H1 (cell line): Measurements from ENCODE around the gene ECE2. TPM values are rescaled to one million over a fixed set of nuclear protein-coding genes. Genes with fewer than 3 reads are reported as not detected.
A peak's percentile ranks its signal among the peaks of the same experiment; 100 is the strongest.

Experiments
- E2F6 ChIP-seq: IDR thresholded peaks from 2 replicates; pipeline ENCODE4 v1.6.1; 2012; ENCODE audit warnings: inconsistent platforms
- KDM4A ChIP-seq: IDR thresholded peaks from one replicate; pipeline ENCODE4 v1.7.1; 2012; ENCODE audit warnings: low read depth, mild to moderate bottlenecking, moderate library complexity, low read length, inconsistent platforms; ENCODE audit not compliant: severe bottlenecking
- POLR2A ChIP-seq, 2 experiments: IDR thresholded peaks; 1 replicate in 1 of 2; 2 replicates in 1 of 2; pipeline ENCODE4 v1.6.1; 2011; ENCODE audit warnings: low read depth in 2 of 2, low read length in 2 of 2, mild to moderate bottlenecking in 2 of 2; ENCODE audit errors: control extremely low read depth in 1 of 2
- polyA plus RNA-seq, 7 experiments: library from polyadenylated mRNA; depleted of rRNA in 3 of 7; stranded (reverse) in 5 of 7; unstranded in 2 of 7; fragments of >200 nt in 5 of 7; fragments of 200-250 nt in 2 of 7; gene quantifications; 1 replicate in 5 of 7; 2 replicates in 1 of 7; 4 replicates in 1 of 7; pipeline versions ENCODE4 v1.2.1 to v1.2.3, GENCODE V29; 2011 to 2013; ENCODE audit warnings: missing spikeins in 2 of 7, mixed read lengths in 2 of 7
- total RNA-seq: library from RNA; stranded (reverse); fragmentation: NEBNext Ultra II Directional; extraction: Animal tissue kit (Norgen Biotek cat#: 25700); gene quantifications from 2 replicates; pipeline ENCODE4 v1.2.1, GENCODE V29; 2021

The ECE2 gene
- total and polyA plus RNA-seq, 2 of the 8 experiments (the other 6 are each of a cell fraction or from before 2014, with no cell fraction given): 0.44 to 0.86 TPM

- peak; percentile 76 for TF ChIP-seq E2F6
- peak; percentile 85 for TF ChIP-seq KDM4A
- TF ChIP-seq POLR2A (IDR thresholded peaks at IDR 0.05; ENCODE audit: control extremely low read depth in 1 of 2, low read depth in 2 of 2, low read length in 2 of 2): peak in 1 of 2 experiments; percentile 71; a peak in 1 of 3 replicates
- TF ChIP-seq, all 59 proteins: peak for 8
Measured at GRCh38 chr3:184261854-184262763, 13.7 kb upstream of the ECE2 start (continued).
